ENCODE measurements around the gene MVK. TPM values are rescaled to one million over a fixed set of nuclear protein-coding genes. Genes with fewer than 3 reads are reported as not detected.

The MVK gene
- total RNA-seq, 1 donor from 2014 or later = 21.0 TPM

Other genes with a start within 250 kb of the MVK start
- not detected in 2 replicates for gene MYO1H, start 225.9 kb upstream of the MVK start, total RNA-seq
- 67.3 and 86.2 TPM in 2 replicates for gene KCTD10, start 96.5 kb upstream of the MVK start, total RNA-seq
- 59.6 and 68.2 TPM in 2 replicates for gene UBE3B, start 96.2 kb upstream of the MVK start, total RNA-seq
- gene MMAB, start 290 bp upstream of the MVK start, total RNA-seq = 22.5 and 33.6 TPM in 2 replicates
- gene FAM222A, start 140.0 kb downstream of the MVK start, total RNA-seq = 0.99 and 1.0 TPM in 2 replicates

All from glomerular endothelial cell (primary cell).